Heart left ventricle (tissue), 16 donors: Measurements from ENCODE around the gene TMEM94. TPM values are rescaled to one million over a fixed set of nuclear protein-coding genes. Genes with fewer than 3 reads are reported as not detected.

Experiments used
- ATAC-seq, 4 donors: fragments of 200-7000 bp; cut with Tn5 transposase; one replicate each; pipeline ENCODE4 v1.9.1; 2020 to 2022; ENCODE audit warnings: moderate library complexity in 4 of 4, mild to moderate bottlenecking in 3 of 4, moderate number of reproducible peaks in 1 of 4
- DNase-seq, 5 donors: peaks; one replicate each; pipeline ENCODE4 v3.0.0-alpha.2; 2020
- H3K27ac ChIP-seq, 12 donors: fragments of 200-600 bp; sonication (generic) in 4 of 12; one replicate each; pipeline versions ENCODE4 v1.5.0 to v1.8.0; 2016 to 2022; ENCODE audit warnings: mild to moderate bottlenecking in 2 of 12
- H3K27me3 ChIP-seq, 9 donors: fragments of 200-600 bp; sonication (generic) in 2 of 9; one replicate each; pipeline versions ENCODE4 v1.5.1 to v1.8.0; 2016 to 2022; ENCODE audit warnings: mild to moderate bottlenecking in 3 of 9
- H3K36me3 ChIP-seq, 9 donors: fragments of 200-600 bp; sonication (generic) in 2 of 9; one replicate each; pipeline versions ENCODE4 v1.5.0 to v1.8.0; 2018 to 2022; ENCODE audit warnings: mild to moderate bottlenecking in 2 of 9
- H3K4me1 ChIP-seq, 12 donors: fragments of 200-600 bp; sonication (generic) in 4 of 12; one replicate each; pipeline versions ENCODE4 v1.5.0 to v1.8.0; 2016 to 2022; ENCODE audit warnings: mild to moderate bottlenecking in 3 of 12
- H3K4me3 ChIP-seq, 12 donors: fragments of 200-600 bp; sonication (generic) in 4 of 12; one replicate each; pipeline versions ENCODE4 v1.5.0 to v1.8.0; 2017 to 2022; ENCODE audit warnings: mild to moderate bottlenecking in 9 of 12, moderate library complexity in 4 of 12
- H3K9me3 ChIP-seq, 12 donors: fragments of 200-600 bp; sonication (generic) in 4 of 12; one replicate each; pipeline versions ENCODE4 v1.5.0 to v1.8.0; 2016 to 2022; ENCODE audit warnings: mild to moderate bottlenecking in 1 of 12
- POLR2A ChIP-seq, 2 donors: fragments of 450-650 bp; IDR thresholded peaks; one replicate each; pipeline ENCODE4 v1.6.1; 2017; ENCODE audit warnings: antibody characterized with exemption in 2 of 2, mild to moderate bottlenecking in 2 of 2, moderate library complexity in 2 of 2
- WGBS, 4 donors: extraction: QIAGEN DNeasy Blood & Tissue Kit in 2 of 4; methylation state at CpG; one replicate each; pipeline versions ENCODE4 v1.1.5 to v1.1.7; 2013 to 2018; 5-methylcytosine and 5-hydroxymethylcytosine counted together
- intact Hi-C, 10 donors: fragments of 100-400 bp; cut with DNase I; formaldehyde crosslinking; loops; one replicate each; pipeline versions ENCODE4 v1.11.1 to v1.14.2; 2022
- polyA plus RNA-seq, 2 donors: library from polyadenylated mRNA; stranded (reverse); fragments of 200-250 nt; gene quantifications; one replicate each; pipeline ENCODE4 v1.2.3, GENCODE V29; 2013
- total RNA-seq, 9 donors: library from RNA; depleted of rRNA in 2 of 9; stranded (reverse); fragments of >200 nt in 2 of 9; fragmentation: NEBNext Ultra II Directional in 3 of 9; extraction: Animal tissue kit (Norgen Biotek cat#: 25700) in 3 of 9; gene quantifications; one replicate each; pipeline versions ENCODE4 v1.1.0 to v1.2.4, GENCODE V29; 2016 to 2023
- TF ChIP-seq, protein P1 (sequence below), 12 donors: fragments of 200-600 bp; sonication (generic) in 4 of 12; IDR thresholded peaks; one replicate each; pipeline versions ENCODE4 v1.5.0 to v1.8.0; 2018 to 2022; ENCODE audit warnings: antibody characterized with exemption in 12 of 12, mild to moderate bottlenecking in 5 of 12
- donor health status: ischemic (EF 13 %, LVEDD 7.1; RV severe dilation, severe dysfunction).
- donor health status: healthy with polysubstance abuse.
- donor health status: DM: no; HTN: yes; CAD: no.
- donor health status: DM: no; HTN: no; CAD: no.
- donor health status: ischemic (EF 25% LVEDD 6.9; RV normal size, moderate dysfunction).
- donor health status: ischemic (EF 25% LVEDD 5.7; RV mildly dilated, moderate dysfunction).
- donor health status: healthy.
- donor health status: DM: yes; HTN: yes; CAD: no.
- donor health status: ischemic (EF 35%, LVEDD 5.7; RV mildly dilated, moderate dysfunction).
- donor health status: nonischemic (EF 11% LVEDD 7.7; RV severe dilation, severe dysfunction).
- donor health status: DM: yes; HTN: yes; CAD: no.
- donor health status: PGD.
- donor health status: ischemic (EF 29% LVEDD 5.4; RV normal size, mild dysfunction).
- donor health status: nonischemic (EF 23%, LVEDD 6.1; RV moderate dilation, normal function).

TMEM94 gene
- total and polyA plus RNA-seq, 11 donors: 34.1 to 130 (median 47.3) TPM

GRCh38 chr17:75481194-75482068, 25.0 kb downstream of the TMEM94 start:
- WGBS, 4 donors: 72 to 84% (median 82%) methylated on average over 11 to 13 of the region's 13 CpGs
- ATAC-seq (no peak), DNase-seq (peak in 1 of 5 donors; percentile 15)
- H3K4me3 ChIP-seq: no peak overlapping the region
- peak overlapping the region in 2 of 12 donors; percentile 4 to 9 for H3K27ac ChIP-seq
- peaks cover 9 to 61% (median 37%) of the 10 kb centered on the region in 12 donors for H3K4me1 ChIP-seq
- peaks cover 0 to 4% (median 0%) of the 10 kb centered on the region in 9 donors for H3K36me3 ChIP-seq
- intact Hi-C loops: no loop called here
- TF ChIP-seq POLR2A (IDR thresholded peaks at IDR 0.05): no peak
- TF ChIP-seq, protein P1, sequence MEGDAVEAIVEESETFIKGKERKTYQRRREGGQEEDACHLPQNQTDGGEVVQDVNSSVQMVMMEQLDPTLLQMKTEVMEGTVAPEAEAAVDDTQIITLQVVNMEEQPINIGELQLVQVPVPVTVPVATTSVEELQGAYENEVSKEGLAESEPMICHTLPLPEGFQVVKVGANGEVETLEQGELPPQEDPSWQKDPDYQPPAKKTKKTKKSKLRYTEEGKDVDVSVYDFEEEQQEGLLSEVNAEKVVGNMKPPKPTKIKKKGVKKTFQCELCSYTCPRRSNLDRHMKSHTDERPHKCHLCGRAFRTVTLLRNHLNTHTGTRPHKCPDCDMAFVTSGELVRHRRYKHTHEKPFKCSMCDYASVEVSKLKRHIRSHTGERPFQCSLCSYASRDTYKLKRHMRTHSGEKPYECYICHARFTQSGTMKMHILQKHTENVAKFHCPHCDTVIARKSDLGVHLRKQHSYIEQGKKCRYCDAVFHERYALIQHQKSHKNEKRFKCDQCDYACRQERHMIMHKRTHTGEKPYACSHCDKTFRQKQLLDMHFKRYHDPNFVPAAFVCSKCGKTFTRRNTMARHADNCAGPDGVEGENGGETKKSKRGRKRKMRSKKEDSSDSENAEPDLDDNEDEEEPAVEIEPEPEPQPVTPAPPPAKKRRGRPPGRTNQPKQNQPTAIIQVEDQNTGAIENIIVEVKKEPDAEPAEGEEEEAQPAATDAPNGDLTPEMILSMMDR (IDR thresholded peaks at IDR 0.05): no peak
- no peaks in the 10 kb centered on the region for H3K9me3 ChIP-seq
- no peaks in the 10 kb centered on the region for H3K27me3 ChIP-seq

- no peaks in the 10 kb centered on the region for H3K27me3 ChIP-seq
- TF ChIP-seq, protein P1 (IDR thresholded peaks at IDR 0.05): no peak
- H3K36me3 ChIP-seq: peaks cover 0 to 4% (median 0%) of the 10 kb centered on the region in 9 donors
- H3K9me3 ChIP-seq: no peaks in the 10 kb centered on the region
- ATAC-seq: no peak
- intact Hi-C loops: no loop called here
- H3K27ac ChIP-seq: no peak overlapping the region
- peak in 1 of 5 donors; percentile 18 for DNase-seq
- H3K4me1 ChIP-seq: peaks cover under 1 to 61% (median 35%) of the 10 kb centered on the region in 12 donors
- WGBS, 4 donors: 89 to 91% (median 90%) methylated on average over 16 of the region's 16 CpGs
- no peak overlapping the region for H3K4me3 ChIP-seq
These were observed 25.9 kb downstream of the TMEM94 start for GRCh38 chr17:75482098-75482942.

DNA sequence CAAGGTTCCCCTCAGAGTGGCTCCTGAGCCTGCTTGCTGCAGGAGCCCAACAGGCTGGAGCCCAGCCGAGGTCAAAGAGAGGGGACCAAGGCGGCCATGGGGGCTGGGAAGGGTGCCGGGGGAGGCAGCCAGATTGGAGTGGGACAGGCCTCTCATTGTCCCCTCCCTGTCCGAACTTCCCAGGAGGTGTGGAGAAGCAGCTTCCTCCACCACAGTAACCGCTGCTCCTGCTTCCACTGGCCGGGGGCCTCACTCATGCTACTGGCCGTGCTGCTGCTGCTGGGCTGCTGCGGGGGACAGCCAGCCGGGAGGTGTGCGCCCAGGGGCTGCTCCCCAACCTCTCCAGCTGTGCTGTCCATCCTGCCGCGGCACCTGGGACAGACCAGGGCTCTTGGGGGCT, 29.3 kb downstream of the TMEM94 start:
- H3K27ac ChIP-seq: peak overlapping the region in 10 of 12 donors; percentile 20 to 77 (median 55)
- peak in 1 of 5 donors; percentile 26 for DNase-seq
- intact Hi-C loops: no loop called here
- ATAC-seq: no peak
- no peaks in the 10 kb centered on the region for H3K9me3 ChIP-seq
- no peak for TF ChIP-seq POLR2A (IDR thresholded peaks at IDR 0.05)
- TF ChIP-seq, protein P1 (IDR thresholded peaks at IDR 0.05): no peak
- 70 to 83% (median 77%) methylated on average over 5 to 12 of the region's 12 CpGs for WGBS, 4 donors
- H3K27me3 ChIP-seq: no peaks in the 10 kb centered on the region
- peak overlapping the region in 2 of 12 donors; percentile 3 for H3K4me3 ChIP-seq
- H3K4me1 ChIP-seq: peaks cover 6 to 75% (median 56%) of the 10 kb centered on the region in 12 donors
- peaks cover 0 to 17% (median under 1%) of the 10 kb centered on the region in 9 donors for H3K36me3 ChIP-seq
